GM12891 (cell line): Measurements from ENCODE around the gene PNN.
"Not testable (repeated sequence)": the region's sequence is repeated elsewhere in the genome, so short reads cannot be mapped to it uniquely, and the experiment has no call there.

Source experiments
- DNase-seq: peaks from one replicate; pipeline ENCODE4 v3.0.0; 2011; ENCODE audit warnings: low spot score; ENCODE audit not compliant: insufficient read length
- FAIRE-seq: peaks from 2 replicates; lab custom pipeline; 2011; peaks lifted over from hg19 to GRCh38; lab: Jason Lieb, UNC
- PAX5 ChIP-seq: IDR thresholded peaks from 2 replicates; pipeline ENCODE4 v1.6.1; 2011; ENCODE audit warnings: low read length, moderate library complexity, mild to moderate bottlenecking; ENCODE audit not compliant: insufficient read depth, severe bottlenecking
- POLR2A ChIP-seq: IDR thresholded peaks from 2 replicates; pipeline ENCODE4 v1.6.1; 2011; ENCODE audit warnings: low read depth, low read length, control low read depth
- POLR2AphosphoS5 ChIP-seq: IDR thresholded peaks from 2 replicates; pipeline ENCODE4 v1.6.1; 2011; ENCODE audit warnings: low read depth, low read length, control low read depth
- POU2F2 ChIP-seq: IDR thresholded peaks from 2 replicates; pipeline ENCODE4 v1.6.1; 2011; ENCODE audit warnings: low read depth, mild to moderate bottlenecking, control low read depth, low read length, moderate library complexity
- SPI1 ChIP-seq: IDR thresholded peaks from 2 replicates; pipeline ENCODE4 v1.6.1; 2011; ENCODE audit warnings: low read depth, low read length, control low read depth
- TAF1 ChIP-seq: IDR thresholded peaks from 2 replicates; pipeline ENCODE4 v1.6.1; 2011; ENCODE audit warnings: low read depth, low read length, control low read depth

Gene PNN

GRCh38 chr14:39203659-39204606 lies 28.9 kb downstream of the PNN start:
- no peak for TF ChIP-seq PAX5
- TF ChIP-seq POLR2AphosphoS5 = no peak
- no peak for TF ChIP-seq SPI1
- no peak for TF ChIP-seq POLR2A
- no peak for TF ChIP-seq TAF1
- no peak for TF ChIP-seq POU2F2
- FAIRE-seq (no peak), DNase-seq (no peak)

GRCh38 chr14:39207430-39207829 lies 32.4 kb downstream of the PNN start:
- not testable (repeated sequence) for FAIRE-seq, DNase-seq

GRCh38 chr14:39211109-39211741 lies 36.2 kb downstream of the PNN start:
- no peak for TF ChIP-seq POLR2A
- TF ChIP-seq POLR2AphosphoS5 = no peak
- no peak for TF ChIP-seq POU2F2
- TF ChIP-seq PAX5 = no peak
- TF ChIP-seq SPI1 = no peak
- TF ChIP-seq TAF1 = no peak
- DNase-seq = no peak
- FAIRE-seq = no peak

- FAIRE-seq (no peak), DNase-seq (no peak)
- no peak for TF ChIP-seq POLR2AphosphoS5
- TF ChIP-seq PAX5 = no peak
- no peak for TF ChIP-seq POLR2A
- TF ChIP-seq TAF1 = no peak
- no peak for TF ChIP-seq POU2F2
- TF ChIP-seq SPI1 = no peak
Observed at GRCh38 chr14:39212034-39212433, 37.0 kb downstream of the PNN start.

- no peak for FAIRE-seq
- no peak for TF ChIP-seq PAX5
- TF ChIP-seq POLR2AphosphoS5 = no peak
- TF ChIP-seq SPI1 = no peak
- no peak for TF ChIP-seq TAF1
- TF ChIP-seq POU2F2 = no peak
- no peak for TF ChIP-seq POLR2A
- no peak for DNase-seq
Observed at GRCh38 chr14:39212693-39213092, 37.6 kb downstream of the PNN start.

- DNase-seq (no peak), FAIRE-seq (no peak)
- 0 out of 2 replicates have a peak, but pooled peaks have one; percentile 9 for TF ChIP-seq SPI1
- no peak for TF ChIP-seq POLR2AphosphoS5
- no peak for TF ChIP-seq TAF1
- no peak for TF ChIP-seq POLR2A
- no peak for TF ChIP-seq POU2F2
- TF ChIP-seq PAX5 = no peak
Observed at GRCh38 chr14:39217214-39217879, 42.3 kb downstream of the PNN start.

GRCh38 chr14:39218171-39218769 lies 43.2 kb downstream of the PNN start:
- TF ChIP-seq PAX5 = no peak
- no peak for TF ChIP-seq SPI1
- TF ChIP-seq POLR2A = no peak
- no peak for TF ChIP-seq TAF1
- no peak for TF ChIP-seq POLR2AphosphoS5
- TF ChIP-seq POU2F2 = no peak
- DNase-seq = no peak
- FAIRE-seq = no peak

- no peak for DNase-seq
- TF ChIP-seq TAF1 (no peak), SPI1 (no peak), POLR2A (no peak), POLR2AphosphoS5 (no peak), POU2F2 (no peak), PAX5 (no peak)
Observed at GRCh38 chr14:39219075-39219499, 44.0 kb downstream of the PNN start.

GRCh38 chr14:39220473-39220872 lies 45.4 kb downstream of the PNN start:
- not testable (repeated sequence) for FAIRE-seq, DNase-seq

More at GRCh38 chr14:39219075-39219499, 44.0 kb downstream of the PNN start:
- no peak for FAIRE-seq

GRCh38 chr14:39228044-39228443 lies 53.0 kb downstream of the PNN start:
- DNase-seq = no peak
- FAIRE-seq = no peak
- TF ChIP-seq SPI1 = no peak
- no peak for TF ChIP-seq POLR2A
- no peak for TF ChIP-seq PAX5
- no peak for TF ChIP-seq TAF1
- no peak for TF ChIP-seq POLR2AphosphoS5
- TF ChIP-seq POU2F2 = no peak
